Smooth muscle cell (in vitro differentiated cells): ENCODE measurements around the gene SYNGAP1. TPM values are rescaled to one million over a fixed set of nuclear protein-coding genes. Genes with fewer than 3 reads are reported as not detected.
"Not testable (repeated sequence)": the region's sequence is repeated elsewhere in the genome, so short reads cannot be mapped to it uniquely, and the experiment has no call there.

Experiments
- DNase-seq: peaks from one replicate; lab custom pipeline; 2025; ENCODE audit not compliant: unreplicated experiment; lab: John Stamatoyannopoulos, UW
- H2AFZ ChIP-seq: fragments of 200-600 bp; sonication (generic); 2 replicates; pipeline ENCODE4 v1.6.0; 2016; ENCODE audit warnings: antibody characterized with exemption, low read depth, mild to moderate bottlenecking
- H3F3A ChIP-seq: fragments of 200-600 bp; sonication (generic); 2 replicates; pipeline ENCODE4 v1.6.0; 2017; ENCODE audit warnings: antibody characterized with exemption, low read depth
- H3K27ac ChIP-seq: fragments of 200-600 bp; sonication (generic); 2 replicates; pipeline ENCODE4 v1.5.1; 2016; ENCODE audit warnings: low read depth, mild to moderate bottlenecking
- H3K27me3 ChIP-seq: fragments of 200-600 bp; sonication (generic); 2 replicates; pipeline ENCODE4 v1.6.1; 2016; ENCODE audit warnings: low read depth, mild to moderate bottlenecking
- H3K36me3 ChIP-seq: fragments of 200-600 bp; sonication (generic); 2 replicates; pipeline ENCODE4 v1.5.1; 2016; ENCODE audit warnings: low read depth
- H3K4me1 ChIP-seq: fragments of 200-600 bp; sonication (generic); 2 replicates; pipeline ENCODE4 v1.5.1; 2016; ENCODE audit warnings: low read depth
- H3K4me2 ChIP-seq: fragments of 200-600 bp; sonication (generic); 2 replicates; pipeline ENCODE4 v1.6.0; 2016; ENCODE audit warnings: mild to moderate bottlenecking
- H3K4me3 ChIP-seq: fragments of 200-600 bp; sonication (generic); 2 replicates; pipeline ENCODE4 v1.5.1; 2016; ENCODE audit warnings: mild to moderate bottlenecking
- H3K79me2 ChIP-seq: fragments of 200-600 bp; sonication (generic); 2 replicates; pipeline ENCODE4 v1.6.0; 2016; ENCODE audit warnings: low read depth, mild to moderate bottlenecking
- H3K9ac ChIP-seq: fragments of 200-600 bp; sonication (generic); 2 replicates; pipeline ENCODE4 v1.6.0; 2016; ENCODE audit warnings: low read depth
- H3K9me3 ChIP-seq: fragments of 200-600 bp; sonication (generic); replicated peaks from 2 replicates; pipeline ENCODE4 v1.5.1; 2016; ENCODE audit warnings: low read depth
- H4K20me1 ChIP-seq: fragments of 200-600 bp; sonication (generic); 2 replicates; pipeline ENCODE4 v1.6.0; 2016; ENCODE audit warnings: low read depth
- WGBS: methylation state at CpG from one replicate; pipeline ENCODE4 v1.1.7; 2016; ENCODE audit warnings: low lambda C conversion rate; 5-methylcytosine and 5-hydroxymethylcytosine counted together
- polyA plus RNA-seq: library from polyadenylated mRNA; unstranded; fragments of >200 nt; fragmentation: Nextera tagmentation; extraction: Ambion mirVana; gene quantifications from 2 replicates; pipeline ENCODE4 v1.2.1, GENCODE V29; 2016
- total RNA-seq: library from RNA; depleted of rRNA; stranded (reverse); fragments of >200 nt; gene quantifications from 2 replicates; pipeline ENCODE4 v1.2.3, GENCODE V29; 2014
- TF ChIP-seq, protein P1 (sequence below): fragments of 200-600 bp; sonication (generic); IDR thresholded peaks from 2 replicates; pipeline ENCODE4 v1.5.1; 2017; ENCODE audit warnings: borderline replicate concordance, mild to moderate bottlenecking, antibody characterized with exemption; ENCODE audit not compliant: insufficient read depth, poor library complexity, severe bottlenecking

The SYNGAP1 gene
- total RNA-seq (8.6 and 10.4 TPM in 2 replicates), polyA plus RNA-seq (1.9 and 7.9 TPM in 2 replicates)

DNA sequence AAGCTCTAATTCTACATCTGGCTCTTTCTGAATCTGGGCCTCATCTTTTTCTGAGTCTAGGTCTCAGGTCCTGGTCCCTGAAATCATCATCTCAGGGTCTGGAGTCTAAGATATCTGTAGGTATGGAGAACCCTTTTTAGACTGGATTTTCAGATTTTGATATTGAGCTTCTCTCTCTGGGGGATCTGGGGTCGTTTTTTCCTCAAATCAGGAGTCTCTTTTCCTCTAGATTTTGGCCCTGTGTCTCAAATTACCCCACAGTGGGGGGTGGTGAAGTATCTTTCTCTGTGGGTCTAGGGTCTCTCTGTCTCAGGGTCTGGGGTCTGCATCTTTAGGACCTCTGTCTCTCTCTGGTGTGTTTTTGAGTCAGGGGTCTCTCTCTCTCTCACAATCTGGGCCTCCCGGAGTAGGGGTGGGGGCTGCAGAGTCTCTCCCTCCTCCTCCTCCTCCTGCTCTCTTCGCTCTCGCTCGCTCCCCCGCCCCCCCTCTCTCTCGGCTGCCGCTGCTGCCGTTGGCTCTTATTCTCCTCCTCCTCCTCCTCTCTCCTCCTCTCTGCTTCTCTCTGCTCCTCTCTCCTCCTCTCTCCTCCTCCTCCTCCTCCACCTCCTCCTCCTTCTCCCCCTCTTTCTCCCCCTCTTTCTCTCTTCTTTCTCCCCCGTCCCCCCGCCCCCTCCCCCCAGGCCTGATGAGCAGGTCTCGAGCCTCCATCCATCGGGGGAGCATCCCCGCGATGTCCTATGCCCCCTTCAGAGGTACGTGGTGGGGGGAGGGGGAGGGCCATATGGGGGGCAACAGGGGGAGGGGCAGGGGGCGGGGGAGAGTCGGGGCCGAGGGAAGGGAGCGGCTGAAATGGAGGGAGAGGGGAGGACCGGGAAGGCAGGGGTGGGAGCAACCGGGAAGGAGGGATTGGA lies at the start of gene SYNGAP1:
Gene SYNGAP1 (plus strand): TSS at position 486 of the 911 bp plus-strand sequence. CDS start 200 bp downstream, at position 686.
- H3K79me2 ChIP-seq: peaks cover 45% of the 10 kb centered on the region
- H3F3A ChIP-seq: peaks cover 18% of the 10 kb centered on the region
- H3K9me3 ChIP-seq: no peaks in the 10 kb centered on the region
- TF ChIP-seq, protein P1, sequence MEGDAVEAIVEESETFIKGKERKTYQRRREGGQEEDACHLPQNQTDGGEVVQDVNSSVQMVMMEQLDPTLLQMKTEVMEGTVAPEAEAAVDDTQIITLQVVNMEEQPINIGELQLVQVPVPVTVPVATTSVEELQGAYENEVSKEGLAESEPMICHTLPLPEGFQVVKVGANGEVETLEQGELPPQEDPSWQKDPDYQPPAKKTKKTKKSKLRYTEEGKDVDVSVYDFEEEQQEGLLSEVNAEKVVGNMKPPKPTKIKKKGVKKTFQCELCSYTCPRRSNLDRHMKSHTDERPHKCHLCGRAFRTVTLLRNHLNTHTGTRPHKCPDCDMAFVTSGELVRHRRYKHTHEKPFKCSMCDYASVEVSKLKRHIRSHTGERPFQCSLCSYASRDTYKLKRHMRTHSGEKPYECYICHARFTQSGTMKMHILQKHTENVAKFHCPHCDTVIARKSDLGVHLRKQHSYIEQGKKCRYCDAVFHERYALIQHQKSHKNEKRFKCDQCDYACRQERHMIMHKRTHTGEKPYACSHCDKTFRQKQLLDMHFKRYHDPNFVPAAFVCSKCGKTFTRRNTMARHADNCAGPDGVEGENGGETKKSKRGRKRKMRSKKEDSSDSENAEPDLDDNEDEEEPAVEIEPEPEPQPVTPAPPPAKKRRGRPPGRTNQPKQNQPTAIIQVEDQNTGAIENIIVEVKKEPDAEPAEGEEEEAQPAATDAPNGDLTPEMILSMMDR: no peak
- peaks cover 44% of the 10 kb centered on the region for H3K4me1 ChIP-seq
- 5% methylated on average over 2 of the region's 22 CpGs for WGBS
- peak within 1 kb of the TSS; percentile 96 for H3K9ac ChIP-seq
- DNase-seq: no peak
- no peaks in the 10 kb centered on the region for H3K36me3 ChIP-seq
- peaks cover 8% of the 10 kb centered on the region for H4K20me1 ChIP-seq
- H3K4me3 ChIP-seq: peak within 1 kb of the TSS; percentile 54
- peak within 1 kb of the TSS; percentile 99 for H3K27ac ChIP-seq
- H3K4me2 ChIP-seq: peak within 1 kb of the TSS; percentile 88
- no peak within 1 kb of the TSS for H2AFZ ChIP-seq
- no peaks in the 10 kb centered on the region for H3K27me3 ChIP-seq

DNA sequence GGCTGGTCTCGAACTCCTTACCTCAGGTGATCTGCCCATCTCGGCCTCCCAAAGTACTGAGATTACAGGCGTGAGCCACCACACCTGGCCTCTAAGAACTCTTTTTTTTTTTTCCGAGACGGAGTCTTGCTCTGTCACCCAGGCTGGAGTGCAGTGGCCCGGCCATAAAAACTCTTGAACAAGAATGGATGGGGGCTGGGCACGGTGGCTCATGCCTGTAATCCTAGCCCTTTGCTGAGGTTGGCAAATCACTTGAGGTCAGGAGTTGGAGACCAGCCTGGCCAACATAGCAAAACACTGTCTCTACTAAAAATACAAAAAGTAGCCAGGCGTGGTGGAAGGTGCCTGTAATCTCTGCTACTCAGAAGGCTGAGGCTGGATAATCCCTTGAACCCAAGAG lies 48.0 kb upstream of the SYNGAP1 start:
- H2AFZ ChIP-seq, H3F3A ChIP-seq, H4K20me1 ChIP-seq, H3K79me2 ChIP-seq, H3K27me3 ChIP-seq, H3K9me3 ChIP-seq, H3K4me2 ChIP-seq, H3K9ac ChIP-seq, H3K4me3 ChIP-seq, H3K4me1 ChIP-seq, H3K36me3 ChIP-seq, H3K27ac ChIP-seq, DNase-seq: not testable (repeated sequence)
- WGBS: 96% methylated on average over 8 of the region's 8 CpGs

DNA sequence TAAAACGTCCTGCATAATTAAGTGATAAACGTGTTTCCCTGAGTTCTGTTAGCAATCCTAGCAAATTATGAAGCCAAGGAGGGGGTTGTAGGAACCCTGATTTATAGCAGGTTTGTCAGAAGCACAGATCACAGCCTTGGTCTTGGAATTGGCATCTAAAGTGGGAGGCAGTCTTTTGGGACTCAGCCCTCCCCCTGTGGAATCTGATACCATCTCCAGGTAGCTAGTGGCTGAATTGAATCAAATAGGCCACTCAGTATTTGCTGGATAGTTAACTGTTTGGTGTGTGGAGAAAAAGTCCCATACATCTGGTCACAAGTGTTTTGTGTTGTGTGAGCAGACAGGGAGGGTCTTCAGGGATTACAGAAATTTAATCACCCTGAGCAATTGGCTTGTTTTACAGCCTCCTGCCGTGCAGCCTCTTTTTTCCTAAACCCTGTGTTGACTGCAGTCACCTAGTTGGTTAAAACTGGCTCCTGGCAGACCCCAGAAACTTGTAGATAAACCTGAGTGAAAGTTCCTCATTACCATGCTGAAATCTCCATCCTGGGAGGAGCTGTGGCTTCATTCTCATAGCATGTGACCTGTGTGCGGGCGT lies 47.2 kb upstream of the SYNGAP1 start:
- Histone ChIP-seq H3K4me3 (no peak overlapping the region), H2AFZ (no peak overlapping the region), H3K79me2 (no peaks in the 10 kb centered on the region), H3K4me1 (peaks cover 4% of the 10 kb centered on the region), H3K9me3 (no peaks in the 10 kb centered on the region), H3F3A (no peaks in the 10 kb centered on the region), H3K27ac (no peak overlapping the region), H3K9ac (no peak overlapping the region), H3K36me3 (no peaks in the 10 kb centered on the region), H3K27me3 (no peaks in the 10 kb centered on the region), H3K4me2 (no peak overlapping the region), H4K20me1 (no peaks in the 10 kb centered on the region)
- 63% methylated on average over 5 of the region's 5 CpGs for WGBS
- DNase-seq: no peak
- TF ChIP-seq, protein P1: no peak
